ENCODE measurements around the gene FAM193B. TPM values are rescaled to one million over a fixed set of nuclear protein-coding genes. Genes with fewer than 3 reads are reported as not detected.

FAM193B gene
- total RNA-seq, 1 experiment from 2014 or later = 70.2 TPM

- no peaks in the 10 kb centered on the region for H3K27me3 ChIP-seq (ENCODE audit: control insufficient read depth, insufficient read depth, low read length)
- DNase-seq = no peak
- peaks cover 14% of the 10 kb centered on the region for H3K36me3 ChIP-seq (replicated peaks; ENCODE audit: control insufficient read depth, insufficient read depth, low read length)
- no peak overlapping the region for H3K4me3 ChIP-seq (ENCODE audit: insufficient read depth, low read depth, low read length)
These were observed 78.6 kb downstream of the FAM193B start for GRCh38 chr5:177475563-177476427.

- Histone ChIP-seq H3K27me3 (ENCODE audit: control insufficient read depth, insufficient read depth, low read length) (no peaks in the 10 kb centered on the region), H3K4me3 (ENCODE audit: insufficient read depth, low read depth, low read length) (no peak overlapping the region), H3K36me3 (replicated peaks; ENCODE audit: control insufficient read depth, insufficient read depth, low read length) (peaks cover 16% of the 10 kb centered on the region)
- no peak for DNase-seq
These were observed 79.4 kb downstream of the FAM193B start for GRCh38 chr5:177474846-177475562.

- H3K27me3 ChIP-seq (ENCODE audit: control insufficient read depth, insufficient read depth, low read length) = no peaks in the 10 kb centered on the region
- DNase-seq = peak; percentile 78
- H3K4me3 ChIP-seq (ENCODE audit: insufficient read depth, low read depth, low read length) = peak overlapping the region; percentile 26; the same call in 1 of the 2 replicates
- H3K36me3 ChIP-seq (replicated peaks; ENCODE audit: control insufficient read depth, insufficient read depth, low read length) = peaks cover 15% of the 10 kb centered on the region
These were observed 80.3 kb downstream of the FAM193B start for GRCh38 chr5:177474002-177474476.

- Histone ChIP-seq H3K27me3 (ENCODE audit: control insufficient read depth, insufficient read depth, low read length) (no peaks in the 10 kb centered on the region), H3K36me3 (replicated peaks; ENCODE audit: control insufficient read depth, insufficient read depth, low read length) (peaks cover 18% of the 10 kb centered on the region), H3K4me3 (ENCODE audit: insufficient read depth, low read depth, low read length) (peak within 1 kb of the TSS; percentile 81)
- peak; percentile 100 for DNase-seq
These were observed 80.8 kb downstream of the FAM193B start, which contains the start of gene DBN1 for GRCh38 chr5:177473443-177474001. Gene DBN1, minus strand, starts transcription at chr5:177473634. Its CDS starts 113 bp downstream, at chr5:177473521.

- Histone ChIP-seq H3K36me3 (replicated peaks; ENCODE audit: control insufficient read depth, insufficient read depth, low read length) (peaks cover 25% of the 10 kb centered on the region), H3K27me3 (ENCODE audit: control insufficient read depth, insufficient read depth, low read length) (no peaks in the 10 kb centered on the region), H3K4me3 (ENCODE audit: insufficient read depth, low read depth, low read length) (peak overlapping the region; percentile 81)
- DNase-seq = peak; percentile 95
These were observed 81.6 kb downstream of the FAM193B start for GRCh38 chr5:177472460-177473442.

- no peaks in the 10 kb centered on the region for H3K27me3 ChIP-seq (ENCODE audit: control insufficient read depth, insufficient read depth, low read length)
- peak overlapping the region; percentile 81 for H3K4me3 ChIP-seq (ENCODE audit: insufficient read depth, low read depth, low read length)
- H3K36me3 ChIP-seq (replicated peaks; ENCODE audit: control insufficient read depth, insufficient read depth, low read length) = peaks cover 30% of the 10 kb centered on the region
- DNase-seq = no peak
These were observed 82.6 kb downstream of the FAM193B start for GRCh38 chr5:177471610-177472356.

GRCh38 chr5:177470759-177471536 is 83.4 kb downstream of the FAM193B start:
- Histone ChIP-seq H3K27me3 (ENCODE audit: control insufficient read depth, insufficient read depth, low read length) (no peaks in the 10 kb centered on the region), H3K4me3 (ENCODE audit: insufficient read depth, low read depth, low read length) (no peak overlapping the region), H3K36me3 (replicated peaks; ENCODE audit: control insufficient read depth, insufficient read depth, low read length) (peaks cover 39% of the 10 kb centered on the region)
- DNase-seq = no peak

Other genes starting within 250 kb of the FAM193B start
- gene MXD3, start 242.7 kb downstream of the FAM193B start, total RNA-seq (2014; rRNA removed; shearing (Covaris generic)) = 26.4 and 27.2 TPM in 2 replicates
- 221 and 225 TPM in 2 replicates for gene LMAN2, start 202.9 kb downstream of the FAM193B start, total RNA-seq (2014; rRNA removed; shearing (Covaris generic))
- gene RGS14, start 196.6 kb downstream of the FAM193B start, total RNA-seq (2014; rRNA removed; shearing (Covaris generic)) = 31.0 and 32.4 TPM in 2 replicates
- gene SLC34A1, start 170.1 kb downstream of the FAM193B start, total RNA-seq (2014; rRNA removed; shearing (Covaris generic)) = not detected in 2 replicates
- gene PFN3, start 153.9 kb downstream of the FAM193B start, total RNA-seq (2014; rRNA removed; shearing (Covaris generic)) = not detected in 2 replicates
- gene F12, start 145.0 kb downstream of the FAM193B start, total RNA-seq (2014; rRNA removed; shearing (Covaris generic)) = 3.2 and 3.7 TPM in 2 replicates
- gene GRK6, start 127.9 kb downstream of the FAM193B start, total RNA-seq (2014; rRNA removed; shearing (Covaris generic)) = 62.4 and 66.8 TPM in 2 replicates
- gene PRR7, start 107.7 kb downstream of the FAM193B start, total RNA-seq (2014; rRNA removed; shearing (Covaris generic)) = 11.4 and 12.1 TPM in 2 replicates
- gene DBN1, start 80.9 kb downstream of the FAM193B start, total RNA-seq (2014; rRNA removed; shearing (Covaris generic)) = 165 and 216 TPM in 2 replicates
- 71.9 and 97.3 TPM in 2 replicates for gene PDLIM7, start 57.0 kb downstream of the FAM193B start, total RNA-seq (2014; rRNA removed; shearing (Covaris generic))
- gene DOK3, start 44.7 kb downstream of the FAM193B start, total RNA-seq (2014; rRNA removed; shearing (Covaris generic)) = 0.76 and 3.2 TPM in 2 replicates
- 96.5 and 106 TPM in 2 replicates for gene DDX41, start 37.6 kb downstream of the FAM193B start, total RNA-seq (2014; rRNA removed; shearing (Covaris generic))
- gene TMED9, start 37.6 kb upstream of the FAM193B start, total RNA-seq (2014; rRNA removed; shearing (Covaris generic)) = 52.3 and 59.4 TPM in 2 replicates
- 29.7 and 37.3 TPM in 2 replicates for gene B4GALT7, start 45.6 kb upstream of the FAM193B start, total RNA-seq (2014; rRNA removed; shearing (Covaris generic))
- gene FAM153A, start 228.3 kb upstream of the FAM193B start, total RNA-seq (2014; rRNA removed; shearing (Covaris generic)) = not detected in 2 replicates

Measured in H7 (cell line).